OCI-LY7 (cell line): ENCODE results near the gene IQGAP3.

Experiments
- EZH2phosphoT487 ChIP-seq: fragments of 200-600 bp; sonication (generic); IDR thresholded peaks from 2 replicates; pipeline ENCODE4 v1.6.1; 2018; ENCODE audit warnings: low read depth, borderline replicate concordance, mild to moderate bottlenecking, mixed run types, antibody characterized with exemption, low read length, moderate library complexity, mixed read lengths
- TF ChIP-seq, protein P1 (sequence below): fragments of 200-600 bp; sonication (generic); conservative IDR thresholded peaks from 2 replicates; pipeline ENCODE4 v1.5.1; 2014; ENCODE audit warnings: mild to moderate bottlenecking, antibody characterized with exemption, low read length, moderate library complexity, mixed read lengths

DNA sequence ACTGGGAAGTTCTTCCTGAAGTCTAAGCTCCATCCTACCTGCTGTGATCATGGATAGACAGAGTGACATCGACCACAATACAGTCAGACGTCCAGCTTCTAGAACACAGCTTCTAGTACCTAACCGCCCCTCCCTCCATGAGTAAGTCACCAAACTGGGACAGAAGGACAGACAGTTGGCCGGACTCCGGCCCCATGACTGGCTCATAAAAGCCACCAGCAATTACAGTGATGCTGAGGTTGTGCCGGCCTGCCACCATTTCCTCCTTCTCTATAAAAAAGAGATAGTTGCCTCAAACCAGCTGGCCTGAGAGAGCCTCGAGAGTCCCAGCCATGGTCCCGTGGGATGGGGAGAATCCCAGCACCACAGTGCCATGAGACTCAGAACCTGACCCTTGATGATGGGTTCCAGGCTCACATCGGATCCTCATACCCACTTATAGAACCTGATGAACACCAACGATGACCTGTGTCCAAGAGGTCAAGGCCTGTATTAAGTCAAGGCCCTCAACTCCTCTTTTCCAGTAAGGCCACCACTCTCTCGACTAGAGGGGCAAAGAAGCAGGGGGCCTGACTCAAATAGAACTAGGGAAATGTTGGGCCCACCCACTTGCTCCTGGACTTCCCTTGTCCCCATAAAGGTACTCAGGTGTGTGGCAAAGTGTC, 75.2 kb downstream of the IQGAP3 start:
- TF ChIP-seq, protein P1, sequence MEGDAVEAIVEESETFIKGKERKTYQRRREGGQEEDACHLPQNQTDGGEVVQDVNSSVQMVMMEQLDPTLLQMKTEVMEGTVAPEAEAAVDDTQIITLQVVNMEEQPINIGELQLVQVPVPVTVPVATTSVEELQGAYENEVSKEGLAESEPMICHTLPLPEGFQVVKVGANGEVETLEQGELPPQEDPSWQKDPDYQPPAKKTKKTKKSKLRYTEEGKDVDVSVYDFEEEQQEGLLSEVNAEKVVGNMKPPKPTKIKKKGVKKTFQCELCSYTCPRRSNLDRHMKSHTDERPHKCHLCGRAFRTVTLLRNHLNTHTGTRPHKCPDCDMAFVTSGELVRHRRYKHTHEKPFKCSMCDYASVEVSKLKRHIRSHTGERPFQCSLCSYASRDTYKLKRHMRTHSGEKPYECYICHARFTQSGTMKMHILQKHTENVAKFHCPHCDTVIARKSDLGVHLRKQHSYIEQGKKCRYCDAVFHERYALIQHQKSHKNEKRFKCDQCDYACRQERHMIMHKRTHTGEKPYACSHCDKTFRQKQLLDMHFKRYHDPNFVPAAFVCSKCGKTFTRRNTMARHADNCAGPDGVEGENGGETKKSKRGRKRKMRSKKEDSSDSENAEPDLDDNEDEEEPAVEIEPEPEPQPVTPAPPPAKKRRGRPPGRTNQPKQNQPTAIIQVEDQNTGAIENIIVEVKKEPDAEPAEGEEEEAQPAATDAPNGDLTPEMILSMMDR: no peak
- TF ChIP-seq EZH2phosphoT487: no peak
